PFSK-1 (cell line): ENCODE results near the gene ATAD3B.
A peak's percentile ranks its signal among the peaks of the same experiment; 100 is the strongest.

Experiments
- FOXP2 ChIP-seq: optimal IDR thresholded peaks from 2 replicates; pipeline ENCODE3; 2011; ENCODE audit warnings: borderline replicate concordance, control low read depth, inconsistent platforms; ENCODE audit not compliant: insufficient read depth; ENCODE audit errors: extremely low read length, extremely low read depth
- POLR2AphosphoS5 ChIP-seq: IDR thresholded peaks from 2 replicates; pipeline ENCODE4 v1.6.1; 2012; ENCODE audit warnings: low read depth, mild to moderate bottlenecking, control low read depth, low read length, moderate library complexity
- SIN3A ChIP-seq: IDR thresholded peaks from 2 replicates; pipeline ENCODE4 v1.6.1; 2012; ENCODE audit warnings: mild to moderate bottlenecking, low read length, moderate library complexity, borderline replicate concordance; ENCODE audit not compliant: insufficient read depth
- TAF1 ChIP-seq: IDR thresholded peaks from 2 replicates; pipeline ENCODE4 v1.6.1; 2012; ENCODE audit warnings: low read length, control low read depth, borderline replicate concordance; ENCODE audit not compliant: insufficient read depth

GRCh38 chr1:1434131-1434823 is 37.3 kb upstream of the ATAD3B start:
- no peak for TF ChIP-seq FOXP2
- TF ChIP-seq POLR2AphosphoS5 = peak; percentile 30; the same call in 1 of the 2 replicates
- TF ChIP-seq SIN3A = no peak
- TF ChIP-seq TAF1 = peak; percentile 38; the same call in 1 of the 2 replicates
